Activated CD8-positive, alpha-beta memory T cell treated with anti-CD3 and anti-CD28 coated beads, Interleukin-2, amount 10 ng/mL, durations not matched to agents 7 days and 5 days (primary cell): Measurements from ENCODE around the gene IRAK2. TPM values are rescaled to one million over a fixed set of nuclear protein-coding genes. Genes with fewer than 3 reads are reported as not detected.
"Not testable (repeated sequence)": the region's sequence is repeated elsewhere in the genome, so short reads cannot be mapped to it uniquely, and the experiment has no call there.

ENCODE experiments used
- ATAC-seq: fragments of 150-1000 bp; cut with Tn5 transposase; one replicate; pipeline ENCODE4 v1.10.0; 2021; ENCODE audit warnings: moderate library complexity
- CTCF ChIA-PET: fragments of 350-600 bp; sonication (Branson Sonifier 250); formaldehyde crosslinking; loops from one replicate; lab custom pipeline; 2021; ENCODE audit warnings: antibody characterized with exemption; lab: Charles Lee
- DNase-seq: peaks from one replicate; pipeline ENCODE4 v3.0.0-alpha.2; 2020
- H3K27ac Mint-ChIP-seq: one replicate; pipeline ENCODE4 v1.8.0; 2021; ENCODE audit warnings: mild to moderate bottlenecking, mixed read lengths
- H3K27me3 Mint-ChIP-seq: one replicate; pipeline ENCODE4 v1.8.0; 2021; ENCODE audit warnings: mixed read lengths
- H3K36me3 Mint-ChIP-seq: one replicate; pipeline ENCODE4 v1.8.0; 2021; ENCODE audit warnings: mild to moderate bottlenecking, mixed read lengths
- H3K4me1 Mint-ChIP-seq: one replicate; pipeline ENCODE4 v1.8.0; 2021; ENCODE audit warnings: mixed read lengths
- H3K4me3 Mint-ChIP-seq: one replicate; pipeline ENCODE4 v1.8.0; 2021; ENCODE audit warnings: mild to moderate bottlenecking, moderate library complexity, mixed read lengths
- H3K9me3 Mint-ChIP-seq: one replicate; pipeline ENCODE4 v1.8.0; 2022; ENCODE audit warnings: low read depth, mixed read lengths
- total RNA-seq, 2 experiments: library from RNA; stranded (reverse); gene quantifications; one replicate each; pipeline ENCODE4 v1.2.3, GENCODE V29; 2021

Gene IRAK2
- total RNA-seq, 2 experiments from 2014 or later: 3.0 to 9.1 TPM

DNA sequence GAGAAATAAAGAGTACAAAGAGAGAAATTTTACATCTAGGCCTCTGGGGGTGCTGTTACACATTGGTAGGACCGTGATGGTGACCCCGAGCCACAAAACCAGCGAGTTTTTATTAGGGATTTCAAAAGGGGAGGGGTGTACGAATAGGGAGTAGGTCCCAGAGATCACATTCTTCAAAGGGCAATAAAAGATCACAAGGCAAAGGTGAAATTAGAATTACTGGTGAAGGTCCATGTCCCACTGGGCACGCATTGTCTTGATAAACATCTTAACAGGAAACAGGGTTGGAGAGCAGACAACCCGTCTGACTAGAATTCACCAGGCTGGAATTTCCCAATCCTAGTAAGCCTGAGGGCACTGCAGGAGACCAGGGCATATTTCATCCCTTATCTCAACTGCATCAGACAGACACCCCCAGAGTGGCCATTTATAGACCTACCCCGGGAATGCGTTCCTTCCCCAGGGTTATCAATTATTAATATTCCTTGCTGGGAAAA is 4.3 kb downstream of the IRAK2 start:
- Mint-ChIP-seq H3K36me3 (peaks cover 11% of the 10 kb centered on the region), H3K27me3 (no peaks in the 10 kb centered on the region), H3K9me3 (no peaks in the 10 kb centered on the region), H3K4me3 (no peak overlapping the region), H3K27ac (no peak overlapping the region), H3K4me1 (peaks cover 18% of the 10 kb centered on the region)
- CTCF ChIA-PET: interaction anchor here (0.6 kb wide), 1 partner anchor 9 kb away, joined by 3 read pairs; no protein-coding TSS in a partner anchor
- ATAC-seq (no peak), DNase-seq (no peak)

DNA sequence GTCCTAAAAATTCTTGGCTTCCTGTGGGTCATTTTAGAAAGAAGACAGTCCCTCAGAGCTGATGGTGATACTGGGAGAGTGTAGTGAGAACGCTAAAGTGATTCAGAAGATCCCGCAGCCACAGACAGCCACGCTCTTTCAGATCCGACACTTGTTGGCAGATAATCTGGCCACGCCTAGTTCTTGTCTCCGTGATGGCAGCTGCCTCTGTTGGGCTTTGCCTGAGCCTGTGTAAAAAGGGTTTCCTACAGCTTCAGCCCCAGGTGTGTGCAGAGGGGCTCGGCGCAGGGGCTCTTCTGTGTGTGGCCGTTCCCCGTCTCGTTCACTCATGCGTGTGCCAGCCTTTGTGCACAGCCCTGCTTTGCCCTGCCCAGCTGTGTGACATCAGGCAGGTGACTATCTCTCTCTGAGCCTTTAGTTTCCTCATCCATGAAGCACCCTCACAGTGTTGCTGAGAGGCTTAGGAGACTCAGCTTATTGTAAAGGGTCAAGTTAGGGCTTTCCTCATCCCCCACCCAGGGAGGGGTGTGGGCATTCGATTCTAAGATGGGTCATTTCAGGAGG is 6.3 kb downstream of the IRAK2 start:
- Mint-ChIP-seq H3K36me3 (peaks cover 11% of the 10 kb centered on the region), H3K4me3 (no peak overlapping the region), H3K27ac (no peak overlapping the region), H3K9me3 (no peaks in the 10 kb centered on the region), H3K4me1 (peaks cover 19% of the 10 kb centered on the region), H3K27me3 (no peaks in the 10 kb centered on the region)
- ATAC-seq (no peak), DNase-seq (no peak)
- CTCF ChIA-PET: interaction anchor here (1.1 to 1.3 kb wide), 2 partner anchors 16 to 29 kb away, joined by 3 to 4 read pairs; no protein-coding TSS in a partner anchor

DNA sequence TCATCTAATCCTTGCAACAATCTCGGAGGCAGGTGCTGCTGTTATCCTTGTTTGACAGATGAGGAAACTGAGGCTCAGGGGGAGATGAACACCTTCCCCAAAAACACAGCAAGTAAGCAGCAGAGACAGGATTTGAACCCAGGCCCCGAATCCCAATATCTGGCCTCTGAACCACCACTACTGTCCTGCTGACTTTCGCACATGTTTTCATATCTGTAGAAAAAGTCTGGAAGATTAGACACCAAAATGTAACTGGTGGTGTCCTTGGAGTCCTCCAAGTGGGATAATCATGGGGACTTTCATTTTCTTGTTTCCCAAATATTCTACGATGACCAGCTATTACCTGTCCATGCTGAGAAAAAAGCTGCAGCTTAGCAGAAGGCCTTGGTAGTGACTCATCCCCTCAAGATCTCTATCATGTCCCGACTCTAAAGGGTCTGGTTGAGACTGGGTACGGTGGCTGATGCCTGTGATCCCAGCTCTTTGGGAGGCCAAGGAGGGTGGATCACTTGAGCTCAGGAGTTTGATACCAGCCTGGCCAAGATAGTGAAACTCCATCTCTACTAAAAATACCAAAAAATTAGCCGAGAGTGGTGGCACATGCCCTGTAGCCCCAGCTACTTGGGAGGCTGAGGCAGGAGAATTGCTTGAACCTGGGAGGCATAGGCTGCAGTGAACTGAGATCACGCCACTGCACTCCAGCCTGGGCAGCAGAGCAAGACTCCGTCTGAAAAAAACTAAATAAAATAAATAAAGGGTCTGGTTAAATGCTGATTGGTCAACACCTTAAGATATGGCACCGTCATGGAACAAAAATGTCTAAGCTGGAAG is 8.6 kb downstream of the IRAK2 start:
- Mint-ChIP-seq H3K4me1 (peaks cover 10% of the 10 kb centered on the region), H3K36me3 (peaks cover 8% of the 10 kb centered on the region), H3K27me3 (no peaks in the 10 kb centered on the region), H3K4me3 (no peak overlapping the region), H3K27ac (no peak overlapping the region), H3K9me3 (no peaks in the 10 kb centered on the region)
- no peak for DNase-seq
- CTCF ChIA-PET: interaction anchor here (0.6 to 1.9 kb wide), 4 partner anchors 9 to 26 kb away, joined by 3 to 4 read pairs (median 4); partner anchors contain the start of gene IRAK2
- no peak for ATAC-seq

DNA sequence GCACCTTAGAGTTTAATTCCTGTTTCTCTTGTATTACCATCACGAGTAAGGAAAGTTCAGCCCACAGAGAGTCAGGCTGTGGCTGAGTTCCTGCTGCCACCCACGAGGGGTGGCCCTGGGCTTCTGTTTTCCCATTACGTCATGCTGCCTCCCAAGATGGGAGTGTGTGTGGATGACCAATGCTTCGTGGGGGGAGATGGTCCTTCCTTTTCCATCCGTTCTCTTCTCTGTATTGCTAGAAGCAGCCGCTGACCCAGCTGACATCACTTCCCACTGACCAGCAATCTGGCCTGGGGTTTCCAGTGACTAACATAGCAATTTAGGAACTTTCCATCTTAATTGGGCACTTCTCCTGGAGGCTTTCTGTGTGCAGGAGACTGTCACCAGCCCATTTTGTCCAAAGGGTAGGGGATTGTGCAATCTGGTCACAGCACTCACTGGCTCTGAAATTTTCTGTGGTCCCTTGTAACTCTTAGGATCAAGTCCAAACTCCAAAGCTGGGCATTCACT is 9.3 kb downstream of the IRAK2 start:
- no peak overlapping the region for H3K27ac Mint-ChIP-seq
- no peak for ATAC-seq
- H3K4me1 Mint-ChIP-seq: peaks cover 7% of the 10 kb centered on the region
- no peak overlapping the region for H3K4me3 Mint-ChIP-seq
- H3K36me3 Mint-ChIP-seq: peaks cover 2% of the 10 kb centered on the region
- DNase-seq: no peak
- no peaks in the 10 kb centered on the region for H3K27me3 Mint-ChIP-seq
- no peaks in the 10 kb centered on the region for H3K9me3 Mint-ChIP-seq
- CTCF ChIA-PET: interaction anchor here (0.6 to 1.9 kb wide), 3 partner anchors 9 to 26 kb away, joined by 3 to 4 read pairs (median 4); partner anchors contain the start of gene IRAK2

DNA sequence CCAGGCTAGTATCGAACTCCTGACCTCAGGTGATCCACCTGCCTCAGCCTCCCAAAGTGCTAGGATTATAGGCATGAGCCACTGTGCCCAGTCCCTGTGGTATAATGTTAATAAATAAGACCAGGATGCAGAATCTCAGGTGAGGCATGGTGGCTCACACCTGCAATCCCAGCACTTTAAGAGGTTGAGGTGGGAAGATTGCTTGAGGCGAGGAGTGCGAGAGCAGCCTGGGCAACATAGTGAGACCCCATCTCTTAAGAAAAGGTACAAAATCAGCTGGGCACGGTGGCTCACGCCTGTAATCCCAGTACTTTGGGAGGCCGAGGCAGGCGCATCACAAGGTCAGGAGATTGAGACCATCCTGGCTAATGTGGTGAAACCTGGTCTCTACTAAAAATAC is 10.6 kb downstream of the IRAK2 start:
- ATAC-seq, H3K4me1 Mint-ChIP-seq, DNase-seq, H3K4me3 Mint-ChIP-seq, H3K27ac Mint-ChIP-seq, H3K36me3 Mint-ChIP-seq, H3K27me3 Mint-ChIP-seq, H3K9me3 Mint-ChIP-seq: not testable (repeated sequence)
- CTCF ChIA-PET: interaction anchor here (0.9 kb wide), 1 partner anchor 15 kb away, joined by 3 read pairs; no protein-coding TSS in a partner anchor

DNA sequence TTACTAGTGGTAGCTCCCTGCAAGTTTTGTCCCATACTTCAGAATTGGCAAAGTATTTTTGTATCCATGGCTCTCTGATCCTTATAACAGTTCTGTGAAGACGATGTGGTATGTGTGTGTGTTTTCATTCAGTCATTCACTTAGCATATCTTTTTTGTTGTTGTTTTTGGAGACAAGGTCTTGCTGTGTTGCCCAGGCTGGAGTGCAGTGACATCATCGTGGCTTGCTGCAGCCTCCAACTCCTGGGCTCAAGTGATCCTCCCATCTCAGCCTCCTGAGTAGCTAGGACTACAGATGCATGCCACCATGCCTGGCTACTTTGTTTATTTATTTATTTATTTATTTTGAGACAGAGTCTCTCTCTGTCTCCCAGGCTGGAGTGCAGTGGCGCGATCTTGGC is 11.4 kb downstream of the IRAK2 start:
- DNase-seq, ATAC-seq, H3K4me1 Mint-ChIP-seq, H3K4me3 Mint-ChIP-seq, H3K36me3 Mint-ChIP-seq, H3K27me3 Mint-ChIP-seq, H3K9me3 Mint-ChIP-seq, H3K27ac Mint-ChIP-seq: not testable (repeated sequence)
- CTCF ChIA-PET: interaction anchor here (0.6 to 1.4 kb wide), 2 partner anchors 16 to 18 kb away, joined by 3 read pairs; no protein-coding TSS in a partner anchor

DNA sequence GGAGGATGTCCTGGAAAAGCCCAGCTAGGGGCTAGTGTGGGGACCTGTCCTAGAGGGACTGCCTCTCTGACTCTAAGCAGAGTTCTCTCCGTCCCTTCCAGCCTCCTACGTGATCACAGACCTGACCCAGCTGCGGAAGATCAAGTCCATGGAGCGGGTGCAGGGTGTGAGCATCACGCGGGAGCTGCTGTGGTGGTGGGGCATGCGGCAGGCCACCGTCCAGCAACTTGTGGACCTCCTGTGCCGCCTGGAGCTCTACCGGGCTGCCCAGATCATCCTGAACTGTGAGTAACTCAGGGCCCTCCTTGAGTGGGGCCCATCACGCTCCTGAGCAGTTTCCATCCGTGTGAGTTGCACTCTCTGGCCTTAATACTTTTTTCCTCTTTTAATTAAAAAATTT is 13.0 kb downstream of the IRAK2 start:
- Mint-ChIP-seq H3K4me3 (no peak overlapping the region), H3K27me3 (no peaks in the 10 kb centered on the region), H3K36me3 (peaks cover 2% of the 10 kb centered on the region), H3K4me1 (peaks cover 12% of the 10 kb centered on the region), H3K27ac (no peak overlapping the region), H3K9me3 (no peaks in the 10 kb centered on the region)
- DNase-seq (no peak), ATAC-seq (no peak)
- CTCF ChIA-PET: interaction anchor here (1.4 to 1.7 kb wide), 2 partner anchors 9 to 13 kb away, joined by 3 to 6 read pairs; partner anchors contain the start of gene IRAK2

DNA sequence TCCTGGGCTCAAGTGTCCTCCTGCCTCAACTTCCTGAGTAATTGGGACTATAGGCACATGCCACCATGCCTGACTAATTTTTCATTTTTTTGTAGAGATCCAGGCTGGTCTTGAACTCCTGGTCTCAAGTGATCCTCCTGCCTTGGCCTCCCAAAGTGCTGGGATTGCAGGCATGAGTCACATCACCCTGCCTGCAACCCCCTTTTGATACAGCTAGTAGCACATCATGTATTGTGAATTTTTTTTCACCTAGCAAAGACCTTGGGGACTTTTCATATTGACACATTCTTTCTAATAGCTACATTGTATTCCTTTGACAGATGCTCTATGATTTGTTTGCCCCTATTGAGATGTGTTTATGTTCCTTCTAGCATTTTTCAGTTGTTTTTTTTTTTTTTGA is 14.2 kb downstream of the IRAK2 start:
- ATAC-seq: no peak
- peaks cover 14% of the 10 kb centered on the region for H3K4me1 Mint-ChIP-seq
- H3K36me3 Mint-ChIP-seq: peaks cover 2% of the 10 kb centered on the region
- H3K9me3 Mint-ChIP-seq: no peaks in the 10 kb centered on the region
- H3K27me3 Mint-ChIP-seq: no peaks in the 10 kb centered on the region
- CTCF ChIA-PET: interaction anchor here (1.2 kb wide), 1 partner anchor 25 kb away, joined by 3 read pairs; no protein-coding TSS in a partner anchor
- no peak overlapping the region for H3K4me3 Mint-ChIP-seq
- DNase-seq: no peak
- H3K27ac Mint-ChIP-seq: peak overlapping the region; percentile 11

DNA sequence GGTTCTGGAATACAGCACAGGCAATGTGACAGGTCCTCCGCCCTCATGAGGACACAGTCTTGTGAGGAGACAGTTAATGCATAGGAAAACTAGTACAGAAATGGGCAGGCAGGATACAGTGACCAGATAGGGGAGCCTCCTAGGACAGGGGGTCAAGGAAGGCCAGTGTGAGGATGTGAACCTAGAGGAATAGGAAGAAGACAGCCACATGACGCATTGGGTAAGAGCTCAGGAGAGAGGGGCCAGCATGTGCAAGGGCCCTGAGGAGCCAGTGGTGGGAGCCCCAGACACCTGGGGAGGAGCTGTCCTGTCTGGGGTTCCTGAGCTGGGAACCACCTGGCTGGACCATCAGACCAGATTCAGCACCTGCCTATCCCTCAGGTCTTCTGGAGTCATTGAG is 15.6 kb downstream of the IRAK2 start:
- Mint-ChIP-seq H3K4me1 (peaks cover 18% of the 10 kb centered on the region), H3K9me3 (no peaks in the 10 kb centered on the region), H3K36me3 (peaks cover 3% of the 10 kb centered on the region), H3K27me3 (no peaks in the 10 kb centered on the region), H3K4me3 (no peak overlapping the region), H3K27ac (no peak overlapping the region)
- no peak for ATAC-seq
- DNase-seq: no peak
- CTCF ChIA-PET: interaction anchor here (1.1 kb wide), 1 partner anchor 15 kb away, joined by 4 read pairs; no protein-coding TSS in a partner anchor

DNA sequence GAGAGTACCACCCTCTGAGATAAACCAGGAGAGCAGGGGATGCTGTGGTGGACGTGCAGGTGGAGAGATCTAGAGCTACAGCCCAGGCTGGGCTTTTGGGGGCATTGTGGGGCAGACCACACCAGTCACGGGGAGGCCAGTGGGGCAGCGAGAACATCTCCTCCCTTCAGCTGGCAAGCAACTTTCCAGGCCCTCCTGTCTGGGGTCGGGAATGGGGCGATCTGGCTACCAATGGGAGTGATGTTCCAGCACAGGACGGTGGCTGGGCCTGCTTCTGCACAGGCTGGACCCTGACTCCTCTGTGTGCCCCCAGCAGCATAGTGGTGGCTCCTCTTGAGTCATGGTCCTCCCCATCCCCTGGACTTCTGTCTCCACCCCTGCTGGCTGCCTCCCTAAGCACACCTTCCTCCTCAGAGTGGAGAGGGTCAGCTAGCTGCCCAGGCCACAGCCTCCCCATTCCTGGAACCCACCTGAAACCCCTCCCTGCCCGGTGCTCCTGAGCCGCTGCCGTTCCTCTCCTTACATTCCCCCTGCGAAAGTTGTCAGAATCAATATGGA is 16.1 kb downstream of the IRAK2 start:
- Mint-ChIP-seq H3K27me3 (no peaks in the 10 kb centered on the region), H3K36me3 (peaks cover 3% of the 10 kb centered on the region), H3K9me3 (no peaks in the 10 kb centered on the region), H3K4me3 (no peak overlapping the region), H3K4me1 (peaks cover 20% of the 10 kb centered on the region), H3K27ac (no peak overlapping the region)
- CTCF ChIA-PET: no interaction called here
- ATAC-seq: no peak
- no peak for DNase-seq

DNA sequence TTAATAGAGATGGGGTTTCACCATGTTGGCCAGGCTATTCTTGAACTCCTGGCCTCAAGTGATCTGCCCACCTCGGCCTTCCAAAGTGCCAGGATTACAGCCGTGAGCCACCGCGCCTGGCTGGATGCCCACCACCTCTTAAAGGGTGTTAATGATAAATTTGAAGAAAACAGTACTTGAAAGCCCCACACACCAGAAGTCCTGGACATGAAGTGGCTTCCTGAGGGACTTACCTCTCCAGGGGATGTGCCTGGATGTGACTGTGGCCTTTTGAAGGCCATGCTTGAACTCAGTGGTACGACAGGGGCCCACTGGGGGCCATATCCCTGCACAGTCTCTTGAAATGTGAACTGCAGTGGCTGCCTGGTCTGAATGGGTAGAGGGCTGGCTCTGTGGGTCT is 18.2 kb downstream of the IRAK2 start:
- ATAC-seq: no peak
- H3K4me3 Mint-ChIP-seq: no peak overlapping the region
- H3K4me1 Mint-ChIP-seq: peaks cover 35% of the 10 kb centered on the region
- H3K27ac Mint-ChIP-seq: no peak overlapping the region
- no peaks in the 10 kb centered on the region for H3K27me3 Mint-ChIP-seq
- peaks cover 3% of the 10 kb centered on the region for H3K36me3 Mint-ChIP-seq
- CTCF ChIA-PET: interaction anchor here (1.1 to 1.4 kb wide), 2 partner anchors 11 to 59 kb away, joined by 3 to 4 read pairs; no protein-coding TSS in a partner anchor
- no peak for DNase-seq
- H3K9me3 Mint-ChIP-seq: no peaks in the 10 kb centered on the region

DNA sequence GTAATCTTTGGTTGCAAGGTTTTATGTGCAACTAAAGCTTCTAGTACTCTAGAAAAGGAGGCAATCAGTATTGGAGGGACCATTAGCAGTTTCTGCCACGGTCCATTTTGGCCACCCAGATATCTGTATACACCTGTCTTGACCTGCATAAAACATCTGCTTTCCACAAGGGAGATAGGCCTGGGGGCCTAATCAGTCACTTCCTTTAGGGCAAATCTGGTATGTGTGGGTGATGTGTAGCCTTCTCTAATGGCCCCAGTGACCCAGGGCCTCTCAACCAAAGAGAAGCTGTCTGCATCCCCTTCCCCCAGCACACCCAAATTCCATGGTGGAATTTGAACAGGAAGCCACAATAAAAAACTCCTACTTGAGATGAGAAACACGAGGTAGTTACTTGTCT is 19.5 kb downstream of the IRAK2 start:
- Mint-ChIP-seq H3K36me3 (peaks cover 2% of the 10 kb centered on the region), H3K9me3 (no peaks in the 10 kb centered on the region), H3K27me3 (no peaks in the 10 kb centered on the region), H3K27ac (no peak overlapping the region), H3K4me3 (no peak overlapping the region), H3K4me1 (peaks cover 37% of the 10 kb centered on the region)
- ATAC-seq (no peak), DNase-seq (no peak)
- CTCF ChIA-PET: interaction anchor here (1.1 kb wide), 1 partner anchor 11 kb away, joined by 3 read pairs; no protein-coding TSS in a partner anchor
